NCI-H69 (cell line): ENCODE measurements around the gene ANGPTL8.

Experiments used
- DNase-seq: peaks from one replicate; lab custom pipeline; 2025; lab: John Stamatoyannopoulos, UW

The ANGPTL8 gene

DNA sequence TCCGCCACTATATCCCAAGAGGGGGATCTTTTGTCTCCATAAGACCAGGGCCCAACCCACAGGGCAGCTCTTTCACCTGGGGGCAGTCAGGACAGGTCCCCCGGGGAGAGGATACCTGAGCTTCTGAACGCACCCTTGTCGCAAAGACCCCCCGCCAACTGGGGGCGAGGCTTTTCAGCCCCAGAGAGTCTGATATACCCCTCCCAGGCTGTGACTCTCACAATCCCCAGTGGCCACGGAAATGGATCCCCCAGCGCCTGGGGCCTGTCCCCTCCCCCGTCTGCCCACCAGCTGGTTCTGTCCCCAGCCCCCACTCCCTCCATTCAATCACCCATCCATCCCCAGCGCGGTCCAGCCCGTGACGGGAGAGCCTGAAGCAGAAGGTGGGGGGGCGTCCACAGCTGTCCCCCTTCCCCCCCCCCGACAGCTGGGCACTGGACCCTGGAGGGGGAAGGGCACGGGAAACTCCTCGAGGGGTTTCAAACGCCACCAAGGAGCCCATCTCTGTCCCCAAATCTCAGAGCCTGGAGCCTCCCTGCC lies 22.1 kb downstream of the ANGPTL8 start:
- no peak for DNase-seq

DNA sequence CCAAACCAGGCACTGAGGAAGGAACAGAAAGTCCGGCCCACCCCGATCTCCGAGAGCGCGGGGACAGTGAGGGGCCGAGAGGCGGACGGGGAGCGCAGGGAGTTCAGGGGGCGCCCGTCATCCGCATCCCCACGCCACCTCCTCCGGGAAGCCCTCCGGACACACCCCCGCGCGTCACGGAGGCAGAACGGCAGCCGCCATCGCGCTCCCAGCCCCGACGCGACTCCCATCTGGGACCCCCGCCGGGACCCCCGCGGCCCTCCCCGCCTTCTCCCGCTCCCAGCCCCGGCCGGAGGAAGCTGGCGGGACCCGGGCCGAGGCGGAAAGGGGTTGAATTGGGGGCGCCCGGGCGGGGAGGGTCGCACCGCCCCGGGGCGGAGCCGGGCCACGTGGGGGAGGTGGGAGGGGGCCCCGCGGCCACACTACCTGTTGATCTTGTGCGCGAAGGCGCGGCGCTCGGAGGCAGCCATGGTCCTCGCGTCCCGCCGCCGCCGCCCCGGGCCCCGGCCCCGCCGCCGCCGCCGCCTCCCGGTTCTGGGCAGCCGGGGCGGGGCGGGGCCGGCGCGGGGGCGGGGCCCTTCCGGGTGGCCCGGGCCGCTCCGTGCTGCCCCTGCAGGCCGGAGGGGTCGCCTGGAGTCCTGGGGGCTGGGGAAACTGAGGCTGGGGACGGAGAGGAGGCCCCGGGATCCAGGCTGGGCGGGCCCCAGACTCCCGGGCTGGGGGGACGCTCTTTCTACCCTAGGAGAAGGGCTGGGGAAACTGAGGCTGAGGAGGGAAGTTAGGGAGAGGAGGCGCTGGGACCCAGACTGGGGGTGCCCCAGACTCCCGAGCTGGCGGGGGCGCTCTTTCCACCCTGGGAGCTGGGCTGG lies 22.8 kb downstream of the ANGPTL8 start, which contains the start of gene DOCK6:
DOCK6 (minus strand) TSS at position 554 of the 869 bp plus-strand sequence; CDS start at position 470, 84 bp downstream.
- DNase-seq = peak; percentile 61

- no peak for DNase-seq
These were observed 24.3 kb downstream of the ANGPTL8 start for GRCh38 chr19:11263726-11264125.

DNA sequence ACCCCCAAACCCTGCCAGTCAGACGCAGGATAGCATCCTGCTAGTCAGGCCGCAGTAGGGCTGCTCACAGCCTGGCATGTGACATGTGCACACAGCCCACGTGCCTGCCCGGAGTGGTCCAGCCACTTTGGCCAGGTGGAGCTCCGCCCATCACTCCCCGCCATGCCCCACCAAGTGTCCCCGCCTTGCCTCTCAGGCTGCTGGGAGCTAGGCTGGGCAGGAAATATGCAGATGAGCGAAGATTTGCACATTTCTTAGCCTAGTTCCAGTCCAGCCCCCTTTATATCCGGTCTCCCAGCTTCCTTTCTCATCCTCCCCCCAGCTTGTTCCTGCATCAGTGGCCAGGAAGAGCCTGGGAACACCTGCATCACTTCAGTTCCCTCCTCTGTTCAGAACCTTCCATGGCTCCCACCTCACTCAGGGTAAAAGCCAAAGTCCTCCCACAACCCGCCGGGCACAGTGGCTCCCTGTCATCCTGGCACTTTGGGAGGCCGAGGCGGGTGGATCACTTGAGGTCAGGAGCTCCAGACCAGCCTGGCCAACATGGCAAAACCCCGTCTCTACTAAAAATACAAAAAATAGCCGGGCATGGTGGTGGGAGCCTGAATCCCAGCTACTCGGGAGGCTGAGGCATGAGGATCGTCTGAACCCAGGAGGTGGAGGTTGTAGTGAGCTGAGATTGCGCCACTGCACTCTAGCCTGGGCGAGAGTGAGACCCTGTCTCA lies 25.2 kb downstream of the ANGPTL8 start:
- no peak for DNase-seq

GRCh38 chr19:11265177-11265784 lies 25.9 kb downstream of the ANGPTL8 start:
- DNase-seq = no peak

GRCh38 chr19:11265785-11266236 lies 26.4 kb downstream of the ANGPTL8 start:
- DNase-seq = peak; percentile 85

- DNase-seq = no peak
These were observed 28.1 kb downstream of the ANGPTL8 start for GRCh38 chr19:11267316-11268085.

DNA sequence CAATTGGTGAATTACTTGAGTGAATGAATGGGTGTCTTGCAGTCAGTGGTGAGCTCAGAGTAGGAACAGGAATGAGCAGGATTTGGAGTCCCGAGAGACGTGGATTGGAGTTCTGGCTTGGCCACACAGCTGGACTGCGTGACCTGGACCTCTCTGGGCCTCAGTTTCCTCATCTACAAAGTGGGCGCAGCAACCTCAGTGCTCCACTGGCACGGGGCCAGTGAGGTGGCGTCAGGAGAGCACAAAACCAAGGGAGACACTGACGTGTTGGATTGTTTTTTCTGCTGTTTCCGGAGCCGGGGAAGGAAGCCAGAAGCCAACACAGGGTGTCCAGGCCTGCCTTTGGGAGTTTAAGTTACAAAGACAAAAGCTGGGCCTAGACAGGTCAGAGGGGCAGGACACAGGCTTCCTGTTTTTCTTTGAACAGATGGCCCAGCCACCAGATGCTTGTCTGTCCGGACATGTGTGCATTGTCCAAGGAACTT lies 29.4 kb downstream of the ANGPTL8 start:
- peak; percentile 69 for DNase-seq

GRCh38 chr19:11269408-11269807 lies 30.0 kb downstream of the ANGPTL8 start:
- no peak for DNase-seq

GRCh38 chr19:11273296-11273695 lies 33.9 kb downstream of the ANGPTL8 start:
- no peak for DNase-seq

- no peak for DNase-seq
These were observed 34.6 kb downstream of the ANGPTL8 start for GRCh38 chr19:11273989-11274388.

DNA sequence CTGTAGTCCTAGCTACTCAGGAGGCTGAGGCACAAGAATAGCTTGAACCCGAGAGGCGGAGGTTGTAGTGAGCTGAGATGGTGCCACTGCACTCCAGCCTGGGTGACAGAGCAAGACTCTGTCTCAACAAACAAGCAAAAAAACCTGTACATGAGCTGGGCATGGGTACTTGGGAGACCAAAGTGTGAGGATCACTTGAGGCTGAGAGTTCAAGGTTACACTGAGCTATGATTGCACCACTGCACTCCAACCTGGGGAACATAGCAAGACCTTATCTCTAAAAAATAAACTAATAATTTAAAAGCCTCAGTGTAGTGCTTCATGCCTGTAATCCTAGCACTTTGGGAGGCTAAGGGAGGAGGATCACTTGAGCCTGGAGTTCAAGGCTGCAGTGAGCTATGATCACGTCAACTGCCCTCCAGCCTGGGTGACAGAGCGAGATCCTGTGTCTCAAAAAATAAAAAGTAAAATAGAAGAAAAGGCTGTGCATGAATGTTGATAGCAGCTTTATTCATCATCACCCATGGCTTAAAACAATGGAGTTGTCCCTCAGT lies 35.2 kb downstream of the ANGPTL8 start:
- DNase-seq = no peak

DNA sequence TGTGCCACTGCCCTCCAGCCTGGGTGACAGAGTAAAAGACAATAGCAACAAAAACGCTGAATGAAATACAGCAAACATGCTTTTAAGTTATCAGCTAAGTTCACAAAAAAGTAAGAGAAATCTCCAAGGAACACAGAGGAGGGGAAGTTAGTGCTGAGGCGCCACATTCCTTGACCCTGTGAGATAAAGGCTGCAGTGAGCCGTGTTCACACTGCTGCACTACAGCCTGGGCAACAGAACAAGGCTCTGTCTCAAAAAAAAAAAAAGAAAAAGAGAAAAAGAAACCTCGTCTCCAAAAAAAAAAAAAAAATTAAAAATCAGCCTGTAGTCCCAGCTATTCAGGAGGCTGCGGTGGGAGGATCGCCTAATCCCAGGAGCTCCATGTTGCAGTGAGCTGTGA lies 39.3 kb downstream of the ANGPTL8 start:
- no peak for DNase-seq

- DNase-seq = no peak
These were observed 40.3 kb downstream of the ANGPTL8 start for GRCh38 chr19:11279505-11280236.

GRCh38 chr19:11281356-11282049 lies 42.1 kb downstream of the ANGPTL8 start:
- DNase-seq = peak; percentile 17

DNA sequence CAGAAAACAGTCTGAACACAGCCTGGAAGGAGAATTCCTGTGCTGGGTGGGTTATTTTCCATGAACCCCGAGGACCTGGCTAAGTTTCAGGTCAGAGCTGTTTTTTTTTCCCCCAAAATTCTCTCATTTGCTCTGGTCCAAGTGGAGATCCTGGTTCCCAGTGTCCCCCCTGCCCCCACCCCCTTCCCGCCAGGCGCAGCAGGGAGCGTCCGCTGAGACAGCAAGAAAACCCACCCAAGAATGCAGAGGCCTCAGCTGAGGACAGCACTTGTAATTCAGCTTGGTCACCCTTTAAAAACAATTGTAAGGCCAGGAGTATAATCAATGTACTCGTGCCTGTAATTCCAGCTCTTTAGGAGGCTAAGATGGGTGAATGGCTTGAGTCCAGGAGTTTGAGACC lies 45.1 kb downstream of the ANGPTL8 start:
- DNase-seq = no peak

DNA sequence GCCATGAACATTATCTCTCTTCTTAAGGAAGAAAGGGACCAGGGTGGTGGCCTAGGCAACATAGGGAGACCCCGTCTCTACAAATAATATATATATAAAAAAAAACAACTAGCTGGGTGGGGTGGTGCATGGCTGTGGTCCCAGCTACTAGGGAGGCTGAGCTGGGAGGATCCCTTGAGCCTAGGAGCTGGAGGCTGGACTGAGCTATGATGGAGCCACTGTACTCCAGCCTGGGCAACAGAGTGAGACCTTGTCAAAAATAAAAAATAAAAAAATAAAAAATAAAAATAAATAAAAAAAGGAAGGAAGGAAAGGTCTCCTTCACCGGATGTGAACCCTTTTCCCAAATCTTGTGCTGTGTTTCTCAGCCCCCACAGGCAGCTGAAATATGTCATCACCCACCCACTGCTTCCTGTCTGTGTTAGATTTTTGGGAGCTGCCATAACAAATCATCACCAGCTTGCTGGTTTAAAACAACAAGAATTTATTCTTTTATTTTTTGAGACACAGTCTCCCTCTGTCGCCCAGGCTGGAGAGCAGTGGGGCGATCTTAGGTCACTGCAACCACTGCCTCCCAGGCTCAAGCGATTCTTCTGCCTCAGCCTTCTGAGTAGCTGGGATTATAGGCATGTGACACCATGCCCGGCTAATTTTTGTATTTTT lies 47.0 kb downstream of the ANGPTL8 start:
- DNase-seq = no peak

- no peak for DNase-seq
These were observed 48.9 kb downstream of the ANGPTL8 start for GRCh38 chr19:11288349-11288748.

GRCh38 chr19:11290256-11290655 lies 50.8 kb downstream of the ANGPTL8 start:
- DNase-seq = no peak
